Measurements from ENCODE around the gene CLASP1. TPM values are rescaled to one million over a fixed set of nuclear protein-coding genes. Genes with fewer than 3 reads are reported as not detected.

The CLASP1 gene
- total RNA-seq, 6 experiments from 2014 or later: 19.7 to 32.4 (median 24.1) TPM

DNA sequence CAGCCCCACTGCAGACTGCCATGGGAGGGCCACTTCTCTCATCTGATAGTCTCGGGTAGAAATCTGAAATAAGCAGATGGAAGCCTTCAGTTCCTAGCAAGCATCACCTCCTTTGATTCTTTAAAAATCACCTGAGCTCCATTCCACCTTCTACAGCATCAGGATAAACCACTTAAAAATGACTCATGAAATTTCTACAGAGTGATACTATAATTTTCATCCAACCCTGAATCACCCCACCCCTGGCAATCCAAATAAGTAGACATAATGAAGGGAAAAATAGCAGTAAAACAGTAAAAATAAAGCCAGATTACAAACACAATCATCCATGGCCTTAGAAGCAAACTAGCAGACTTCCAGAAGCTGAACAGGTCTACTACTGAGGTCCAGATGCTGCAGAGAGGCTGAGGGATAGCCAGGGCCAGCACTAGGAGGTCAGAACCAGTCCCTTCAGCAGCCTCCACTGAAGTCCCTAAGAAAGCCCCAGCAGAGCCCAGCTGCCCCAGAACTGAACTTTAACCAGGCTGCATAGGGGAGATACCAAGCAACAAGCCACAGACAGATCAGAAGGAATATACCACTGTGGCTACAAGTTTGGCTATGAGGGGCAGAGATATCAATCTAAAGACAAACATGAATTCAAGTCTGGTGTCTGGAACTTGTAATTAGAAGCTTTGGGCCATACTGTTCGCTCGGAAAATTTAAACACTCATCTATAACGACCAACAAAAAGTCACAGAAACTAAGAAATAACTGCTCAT is 173.3 kb downstream of the CLASP1 start:
- Histone ChIP-seq H3K36me3 (no peaks in the 10 kb centered on the region), H3K4me3 (no peak overlapping the region), H3K4me1 (no peaks in the 10 kb centered on the region), H3K27me3 (no peaks in the 10 kb centered on the region), H3K9me3 (no peaks in the 10 kb centered on the region), H3K27ac (no peak overlapping the region)
- intact Hi-C loops (cut with DNase I): no loop called here
- DNase-seq (no peak), ATAC-seq (peak; percentile 20 to 32 (median 23))
- 66% methylated on average over 4 of the region's 4 CpGs for WGBS (ENCODE audit: insufficient coverage, low coverage, low lambda C conversion rate, missing lambda C conversion rate)
- TF ChIP-seq, protein P1, sequence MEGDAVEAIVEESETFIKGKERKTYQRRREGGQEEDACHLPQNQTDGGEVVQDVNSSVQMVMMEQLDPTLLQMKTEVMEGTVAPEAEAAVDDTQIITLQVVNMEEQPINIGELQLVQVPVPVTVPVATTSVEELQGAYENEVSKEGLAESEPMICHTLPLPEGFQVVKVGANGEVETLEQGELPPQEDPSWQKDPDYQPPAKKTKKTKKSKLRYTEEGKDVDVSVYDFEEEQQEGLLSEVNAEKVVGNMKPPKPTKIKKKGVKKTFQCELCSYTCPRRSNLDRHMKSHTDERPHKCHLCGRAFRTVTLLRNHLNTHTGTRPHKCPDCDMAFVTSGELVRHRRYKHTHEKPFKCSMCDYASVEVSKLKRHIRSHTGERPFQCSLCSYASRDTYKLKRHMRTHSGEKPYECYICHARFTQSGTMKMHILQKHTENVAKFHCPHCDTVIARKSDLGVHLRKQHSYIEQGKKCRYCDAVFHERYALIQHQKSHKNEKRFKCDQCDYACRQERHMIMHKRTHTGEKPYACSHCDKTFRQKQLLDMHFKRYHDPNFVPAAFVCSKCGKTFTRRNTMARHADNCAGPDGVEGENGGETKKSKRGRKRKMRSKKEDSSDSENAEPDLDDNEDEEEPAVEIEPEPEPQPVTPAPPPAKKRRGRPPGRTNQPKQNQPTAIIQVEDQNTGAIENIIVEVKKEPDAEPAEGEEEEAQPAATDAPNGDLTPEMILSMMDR (IDR thresholded peaks at IDR 0.05): no peak
- TF ChIP-seq POLR2A (IDR thresholded peaks at IDR 0.05): no peak

DNA sequence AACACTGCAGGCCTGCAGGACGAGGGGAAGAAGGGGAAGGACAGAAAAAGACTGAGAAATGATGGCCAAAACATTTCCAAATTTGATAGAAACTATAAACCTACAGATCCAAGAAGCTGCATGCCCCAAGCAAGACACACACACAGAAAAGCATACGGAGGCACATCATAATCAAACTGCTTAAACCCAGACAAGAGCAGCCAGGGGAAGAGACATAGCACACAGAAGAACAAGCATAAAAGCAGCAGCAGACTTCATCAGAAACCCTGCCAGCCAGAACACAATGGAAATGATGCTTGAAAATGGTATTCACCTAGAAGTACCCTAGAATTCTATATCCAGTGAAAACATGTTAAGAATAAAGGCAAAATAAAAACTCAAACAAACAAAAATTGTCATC is 175.8 kb downstream of the CLASP1 start:
- Histone ChIP-seq H3K27ac (no peak overlapping the region), H3K4me1 (no peaks in the 10 kb centered on the region), H3K9me3 (no peaks in the 10 kb centered on the region), H3K27me3 (no peaks in the 10 kb centered on the region), H3K36me3 (peaks cover 0 to 12% (median 2%) of the 10 kb centered on the region in 4 donors), H3K4me3 (no peak overlapping the region)
- no peak for ATAC-seq
- no peak for TF ChIP-seq POLR2A (IDR thresholded peaks at IDR 0.05)
- TF ChIP-seq, protein P1 (IDR thresholded peaks at IDR 0.05): no peak
- intact Hi-C loops (cut with DNase I): no loop called here
- no peak for DNase-seq
- WGBS (ENCODE audit: insufficient coverage, low coverage, low lambda C conversion rate, missing lambda C conversion rate): 55% methylated on average over 2 of the region's 2 CpGs

DNA sequence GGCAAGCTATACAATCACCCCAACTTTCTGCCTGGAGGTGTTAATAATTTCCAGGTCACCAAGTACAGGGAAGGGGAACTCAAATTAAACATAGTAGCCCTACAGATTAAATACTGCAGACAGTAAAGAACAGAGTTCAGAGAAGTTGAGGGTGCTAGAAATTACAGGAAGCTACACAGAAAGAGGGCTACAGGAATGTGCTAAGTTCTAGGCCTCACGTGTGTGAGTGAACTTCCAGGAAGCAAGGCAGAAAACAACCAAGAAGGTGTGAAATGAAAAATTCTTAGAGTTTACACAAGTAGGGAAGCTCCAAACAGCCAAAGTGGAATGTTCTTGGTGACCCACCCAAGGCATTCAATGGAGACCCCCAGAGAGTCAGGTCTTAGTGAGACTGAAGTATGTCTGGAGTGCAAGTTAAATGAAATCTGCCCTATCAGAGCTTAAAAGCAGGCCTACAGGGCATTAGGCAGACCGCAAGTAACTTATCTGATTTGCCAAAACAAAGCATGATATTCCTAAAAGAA is 176.7 kb downstream of the CLASP1 start:
- ATAC-seq: peak in 2 of 4 donors; percentile 29 to 33

DNA sequence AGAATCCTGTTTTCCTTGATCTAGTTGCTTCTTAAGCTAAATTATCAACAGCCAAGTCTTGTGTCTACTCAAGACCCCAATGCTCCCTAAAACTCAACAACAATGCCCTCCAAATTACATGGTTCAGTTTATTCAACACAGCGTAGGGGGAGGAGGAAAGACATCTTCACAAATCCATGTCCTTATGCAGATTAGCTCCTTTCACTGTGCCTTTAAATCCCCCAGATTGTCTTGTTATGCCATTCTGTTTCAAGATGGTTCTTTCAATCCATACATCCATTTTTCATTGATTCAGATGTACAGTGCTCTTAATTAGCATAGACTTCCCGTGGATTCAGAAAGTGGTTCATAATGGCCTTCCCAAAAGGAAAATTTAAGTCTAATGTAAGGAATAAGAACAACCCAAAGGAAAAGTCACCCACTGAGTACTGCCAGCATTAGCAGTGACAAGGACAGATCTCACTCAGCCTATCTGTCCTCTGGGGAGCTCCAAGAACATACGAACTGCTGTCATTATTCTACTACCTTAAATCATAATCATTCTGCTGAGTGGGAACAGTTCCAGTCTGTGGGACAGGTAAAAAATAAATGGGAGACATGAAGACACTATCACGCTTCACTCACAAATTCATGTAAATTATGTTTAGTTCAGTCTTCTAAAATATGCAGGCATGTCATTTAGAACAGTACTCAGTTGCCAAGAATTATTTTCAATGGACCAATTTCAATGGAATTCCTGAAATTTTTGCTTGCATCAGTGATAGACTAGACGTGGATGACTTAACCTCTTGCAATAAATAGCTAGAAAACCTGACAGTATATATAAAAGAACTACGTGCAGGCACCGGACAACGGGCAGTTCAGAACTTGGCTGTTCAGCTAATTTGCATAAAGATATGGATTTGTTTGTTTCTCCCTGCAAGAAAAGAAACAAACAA is 177.5 kb downstream of the CLASP1 start:
- no peaks in the 10 kb centered on the region for H3K9me3 ChIP-seq
- H3K27ac ChIP-seq: no peak overlapping the region
- no peak overlapping the region for H3K4me3 ChIP-seq
- WGBS (ENCODE audit: insufficient coverage, low coverage, low lambda C conversion rate, missing lambda C conversion rate): 76% methylated on average over 8 of the region's 8 CpGs
- ATAC-seq: no peak
- no peaks in the 10 kb centered on the region for H3K4me1 ChIP-seq
- no peaks in the 10 kb centered on the region for H3K27me3 ChIP-seq
- intact Hi-C loops (cut with DNase I): no loop called here
- peaks cover 0 to 25% (median 9%) of the 10 kb centered on the region in 4 donors for H3K36me3 ChIP-seq
- TF ChIP-seq, protein P1 (IDR thresholded peaks at IDR 0.05): no peak
- no peak for TF ChIP-seq POLR2A (IDR thresholded peaks at IDR 0.05)
- no peak for DNase-seq

More for the DNA sequence above, 176.7 kb downstream of the CLASP1 start:
- intact Hi-C loops (cut with DNase I): no loop called here
- WGBS (ENCODE audit: insufficient coverage, low coverage, low lambda C conversion rate, missing lambda C conversion rate): 80% methylated on average over 2 of the region's 2 CpGs
- Histone ChIP-seq H3K27ac (no peak overlapping the region), H3K4me3 (no peak overlapping the region), H3K36me3 (peaks cover 0 to 19% (median 5%) of the 10 kb centered on the region in 4 donors), H3K4me1 (no peaks in the 10 kb centered on the region), H3K27me3 (no peaks in the 10 kb centered on the region), H3K9me3 (no peaks in the 10 kb centered on the region)
- TF ChIP-seq, protein P1 (IDR thresholded peaks at IDR 0.05): no peak
- no peak for TF ChIP-seq POLR2A (IDR thresholded peaks at IDR 0.05)
- no peak for DNase-seq
